Heart right ventricle (tissue), 16 donors: Measurements from ENCODE around the gene RNU7-1. TPM values are rescaled to one million over a fixed set of nuclear protein-coding genes. Genes with fewer than 3 reads are reported as not detected.

Experiments used
- ATAC-seq, 8 donors: fragments of 200-7000 bp; cut with Tn5 transposase; one replicate each; pipeline ENCODE4 v1.9.1; 2020; ENCODE audit warnings: mild to moderate bottlenecking in 8 of 8, moderate library complexity in 8 of 8, moderate number of reproducible peaks in 1 of 8
- DNase-seq, 2 donors: peaks; one replicate each; pipeline ENCODE4 v3.0.0-alpha.2; 2020
- H3K27ac ChIP-seq, 10 donors: fragments of 200-600 bp; sonication (generic) in 2 of 10; one replicate each; pipeline versions ENCODE4 v1.5.0 to v1.8.0; 2020 to 2022; ENCODE audit warnings: mild to moderate bottlenecking in 3 of 10
- H3K27me3 ChIP-seq, 7 donors: fragments of 200-600 bp; one replicate each; pipeline ENCODE4 v1.8.0; 2021 to 2022; ENCODE audit warnings: mild to moderate bottlenecking in 2 of 7
- H3K36me3 ChIP-seq, 9 donors: fragments of 200-600 bp; sonication (generic) in 1 of 9; one replicate each; pipeline versions ENCODE4 v1.5.0 to v1.8.0; 2020 to 2022; ENCODE audit warnings: mild to moderate bottlenecking in 2 of 9
- H3K4me1 ChIP-seq, 9 donors: fragments of 200-600 bp; sonication (generic) in 1 of 9; one replicate each; pipeline versions ENCODE4 v1.5.0 to v1.8.0; 2020 to 2022; ENCODE audit warnings: mild to moderate bottlenecking in 4 of 9
- H3K4me3 ChIP-seq, 10 donors: fragments of 200-600 bp; sonication (generic) in 2 of 10; one replicate each; pipeline versions ENCODE4 v1.5.0 to v1.8.0; 2020 to 2022; ENCODE audit warnings: mild to moderate bottlenecking in 7 of 10, moderate library complexity in 2 of 10
- H3K9me3 ChIP-seq, 11 donors: fragments of 200-600 bp in 10 of 11; sonication (generic) in 2 of 11; one replicate each; pipeline versions ENCODE4 v1.5.0 to v1.8.0; 2013 to 2022; ENCODE audit warnings: mild to moderate bottlenecking in 2 of 11, control low read depth in 1 of 11, moderate library complexity in 1 of 11
- CTCF ChIP-seq, 9 donors: fragments of 200-600 bp; sonication (generic) in 2 of 9; IDR thresholded peaks; one replicate each; pipeline versions ENCODE4 v1.5.0 to v1.8.0; 2021 to 2022; ENCODE audit warnings: antibody characterized with exemption in 9 of 9, mild to moderate bottlenecking in 5 of 9, moderate library complexity in 1 of 9
- WGBS, 2 donors: extraction: QIAGEN DNeasy Blood & Tissue Kit; methylation state at CpG; one replicate each; pipeline ENCODE4 v1.1.7; 2013; ENCODE audit warnings: inconsistent platforms in 1 of 2; 5-methylcytosine and 5-hydroxymethylcytosine counted together
- intact Hi-C, 10 donors: fragments of 100-400 bp; cut with DNase I; formaldehyde crosslinking; loops; one replicate each; pipeline versions ENCODE4 v1.11.1 to v1.14.2; 2022
- polyA plus RNA-seq, 2 donors: library from polyadenylated mRNA; stranded (reverse); fragments of 200-250 nt; gene quantifications; one replicate each; pipeline ENCODE4 v1.2.3, GENCODE V29; 2013
- total RNA-seq, 10 donors: library from RNA; stranded (reverse); fragmentation: NEBNext Ultra II Directional in 3 of 10; extraction: Animal tissue kit (Norgen Biotek cat#: 25700) in 3 of 10; gene quantifications; one replicate each; pipeline versions ENCODE4 v1.2.1 to v1.2.4, GENCODE V29; 2021 to 2023
- donor health status: Arrhythmogenic right ventricular cardiomyopathy.
- donor health status: ischemic (EF 13 %, LVEDD 7.1; RV severe dilation, severe dysfunction).
- donor health status: healthy with polysubstance abuse.
- donor health status: DM: no; HTN: yes; CAD: no.
- donor health status: DM: no; HTN: no; CAD: no.
- donor health status: ischemic (EF 25% LVEDD 6.9; RV normal size, moderate dysfunction).
- donor health status: ischemic (EF 25% LVEDD 5.7; RV mildly dilated, moderate dysfunction).
- donor health status: healthy.
- donor health status: DM: yes; HTN: yes; CAD: no.
- donor health status: Ischemic cardiomyopathy.
- donor health status: ischemic (EF 35%, LVEDD 5.7; RV mildly dilated, moderate dysfunction).
- donor health status: nonischemic (EF 11% LVEDD 7.7; RV severe dilation, severe dysfunction).
- donor health status: DM: yes; HTN: yes; CAD: no.
- donor health status: PGD.
- donor health status: ischemic (EF 29% LVEDD 5.4; RV normal size, mild dysfunction).
- donor health status: nonischemic (EF 23%, LVEDD 6.1; RV moderate dilation, normal function).

RNU7-1 gene
- total and polyA plus RNA-seq, 12 donors, result not detected

- peak overlapping the region in 1 of 10 donors; percentile 1 for H3K27ac ChIP-seq
- peak; percentile 50 to 83 for DNase-seq
- peaks cover 0 to 21% (median 11%) of the 10 kb centered on the region in 9 donors for H3K4me1 ChIP-seq
- H3K36me3 ChIP-seq, result no peaks in the 10 kb centered on the region
- WGBS, 2 donors, result 57 to 69% methylated on average over 10 of the region's 10 CpGs
- H3K9me3 ChIP-seq, result no peaks in the 10 kb centered on the region
- no peak for TF ChIP-seq CTCF (IDR thresholded peaks at IDR 0.05)
- no peaks in the 10 kb centered on the region for H3K27me3 ChIP-seq
- H3K4me3 ChIP-seq, result no peak overlapping the region
- intact Hi-C loops, result no loop called here
- peak in 6 of 8 donors; percentile 12 to 46 (median 20) for ATAC-seq
Measured at GRCh38 chr12:6899837-6900519, 43.6 kb upstream of the RNU7-1 start.

GRCh38 chr12:6902448-6902847 lies 41.2 kb upstream of the RNU7-1 start:
- TF ChIP-seq CTCF (IDR thresholded peaks at IDR 0.05), result no peak
- peaks cover 0 to 12% (median 0%) of the 10 kb centered on the region in 9 donors for H3K36me3 ChIP-seq
- DNase-seq (no peak), ATAC-seq (no peak)
- H3K27me3 ChIP-seq, result no peaks in the 10 kb centered on the region
- H3K27ac ChIP-seq, result no peak overlapping the region
- no peak overlapping the region for H3K4me3 ChIP-seq
- WGBS, 2 donors, result 88 to 92% methylated on average over 4 of the region's 4 CpGs
- intact Hi-C loops, result no loop called here
- H3K4me1 ChIP-seq, result peaks cover 0 to 28% (median 11%) of the 10 kb centered on the region in 9 donors
- no peaks in the 10 kb centered on the region for H3K9me3 ChIP-seq

GRCh38 chr12:6903722-6904121 lies 39.9 kb upstream of the RNU7-1 start:
- Histone ChIP-seq H3K4me3 (no peak overlapping the region), H3K27ac (peak overlapping the region in 1 of 10 donors; percentile 90), H3K9me3 (no peaks in the 10 kb centered on the region), H3K4me1 (peaks cover 0 to 28% (median 11%) of the 10 kb centered on the region in 9 donors), H3K36me3 (peaks cover 0 to 21% (median 0%) of the 10 kb centered on the region in 9 donors), H3K27me3 (no peaks in the 10 kb centered on the region)
- ATAC-seq (no peak), DNase-seq (no peak)
- 84 to 88% methylated on average over 1 of the region's 1 CpG for WGBS, 2 donors
- no peak for TF ChIP-seq CTCF (IDR thresholded peaks at IDR 0.05)
- intact Hi-C loops, result no loop called here

- peaks cover 0 to 21% (median 0%) of the 10 kb centered on the region in 9 donors for H3K36me3 ChIP-seq
- TF ChIP-seq CTCF (IDR thresholded peaks at IDR 0.05), result no peak
- WGBS, 2 donors, result 4 to 5% methylated on average over 34 of the region's 34 CpGs
- intact Hi-C loops, result no loop called here
- H3K4me3 ChIP-seq, result peak within 1 kb of the TSS; percentile 52 to 89 (median 76)
- H3K9me3 ChIP-seq, result no peaks in the 10 kb centered on the region
- peak within 1 kb of the TSS; percentile 30 to 90 (median 81) for H3K27ac ChIP-seq
- ATAC-seq, result peak; percentile 94 to 99 (median 98)
- H3K4me1 ChIP-seq, result peaks cover 0 to 22% (median 11%) of the 10 kb centered on the region in 9 donors
- peak; percentile 93 to 98 for DNase-seq
- H3K27me3 ChIP-seq, result no peaks in the 10 kb centered on the region
Measured at GRCh38 chr12:6904280-6905276, 39.0 kb upstream of the RNU7-1 start, which contains the start of gene LRRC23. LRRC23 (plus strand) TSS chr12:6904822; CDS start chr12:6905634, 812 bp downstream.
